Heart left ventricle (tissue), 13 donors: ENCODE measurements around the gene CRIP1.
A peak's percentile ranks its signal among the peaks of the same experiment; 100 is the strongest.

Experiments
- CTCF ChIP-seq, 12 donors: fragments of 200-600 bp; sonication (generic) in 4 of 12; IDR thresholded peaks; one replicate each; pipeline versions ENCODE4 v1.5.0 to v1.8.0; 2018 to 2022; ENCODE audit warnings: antibody characterized with exemption in 12 of 12, mild to moderate bottlenecking in 5 of 12
- POLR2A ChIP-seq, 2 donors: fragments of 450-650 bp; IDR thresholded peaks; one replicate each; pipeline ENCODE4 v1.6.1; 2017; ENCODE audit warnings: antibody characterized with exemption in 2 of 2, mild to moderate bottlenecking in 2 of 2, moderate library complexity in 2 of 2
- donor health status: ischemic (EF 13 %, LVEDD 7.1; RV severe dilation, severe dysfunction).
- donor health status: DM: no; HTN: yes; CAD: no.
- donor health status: DM: no; HTN: no; CAD: no.
- donor health status: ischemic (EF 25% LVEDD 6.9; RV normal size, moderate dysfunction).
- donor health status: ischemic (EF 25% LVEDD 5.7; RV mildly dilated, moderate dysfunction).
- donor health status: ischemic (EF 35%, LVEDD 5.7; RV mildly dilated, moderate dysfunction).
- donor health status: nonischemic (EF 11% LVEDD 7.7; RV severe dilation, severe dysfunction).
- donor health status: DM: yes; HTN: yes; CAD: no.
- donor health status: PGD.
- donor health status: ischemic (EF 29% LVEDD 5.4; RV normal size, mild dysfunction).
- donor health status: nonischemic (EF 23%, LVEDD 6.1; RV moderate dilation, normal function).

GRCh38 chr14:105466531-105467248 lies 20.0 kb upstream of the CRIP1 start:
- TF ChIP-seq CTCF (IDR thresholded peaks at IDR 0.05) (peak in 2 of 12 donors; percentile 2 to 6), POLR2A (IDR thresholded peaks at IDR 0.05) (no peak)
